NCI-H2171 treated with DMSO at 0.1 percent for 48 hours (cell line): ENCODE results near the gene ERICH4.
"Not testable (repeated sequence)": the region's sequence is repeated elsewhere in the genome, so short reads cannot be mapped to it uniquely, and the experiment has no call there.

Experiments used
- DNase-seq: peaks from one replicate; lab custom pipeline; 2025; lab: John Stamatoyannopoulos, UW

The ERICH4 gene

DNA sequence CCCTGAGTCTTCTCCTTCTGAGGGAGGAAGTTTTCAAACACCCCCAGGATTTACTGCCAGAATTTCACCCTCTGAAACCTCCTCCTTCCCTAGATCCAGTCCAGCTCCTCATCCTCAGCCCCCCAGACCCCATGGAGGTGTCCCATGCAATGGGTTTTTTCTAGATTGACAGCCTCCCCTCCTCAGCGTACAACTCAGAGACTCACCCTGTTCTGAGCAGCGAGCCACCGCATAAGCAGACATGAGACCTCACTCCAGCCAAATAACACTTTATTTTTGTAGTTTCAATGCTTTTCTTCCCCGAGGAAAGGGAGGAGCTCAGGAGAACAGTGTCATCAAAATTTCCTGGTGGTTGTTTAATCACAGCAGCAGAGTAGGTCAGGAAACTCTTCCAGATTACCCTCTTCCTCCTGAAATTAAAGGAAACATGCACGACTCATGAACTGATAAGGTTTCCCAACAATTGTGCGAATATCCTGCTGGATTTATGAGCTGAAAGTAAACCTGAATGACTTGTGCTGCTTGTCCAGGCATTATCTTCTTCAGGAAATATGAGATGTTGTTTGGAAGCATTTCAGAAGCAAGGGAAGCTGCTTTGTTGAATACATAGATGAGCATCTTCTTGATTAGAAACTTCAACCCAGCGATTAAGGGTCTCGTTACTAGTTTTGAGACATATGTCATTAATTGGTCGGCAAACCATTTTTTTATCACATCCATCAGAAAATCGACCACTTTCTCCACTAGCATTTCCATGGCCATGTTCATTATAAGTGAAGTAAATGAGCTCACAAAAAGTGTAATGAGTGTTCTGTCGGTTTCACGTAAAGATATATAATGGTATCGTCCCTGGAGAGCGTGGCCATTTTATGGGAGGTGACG is 36.2 kb downstream of the ERICH4 start:
- DNase-seq, result no peak

DNA sequence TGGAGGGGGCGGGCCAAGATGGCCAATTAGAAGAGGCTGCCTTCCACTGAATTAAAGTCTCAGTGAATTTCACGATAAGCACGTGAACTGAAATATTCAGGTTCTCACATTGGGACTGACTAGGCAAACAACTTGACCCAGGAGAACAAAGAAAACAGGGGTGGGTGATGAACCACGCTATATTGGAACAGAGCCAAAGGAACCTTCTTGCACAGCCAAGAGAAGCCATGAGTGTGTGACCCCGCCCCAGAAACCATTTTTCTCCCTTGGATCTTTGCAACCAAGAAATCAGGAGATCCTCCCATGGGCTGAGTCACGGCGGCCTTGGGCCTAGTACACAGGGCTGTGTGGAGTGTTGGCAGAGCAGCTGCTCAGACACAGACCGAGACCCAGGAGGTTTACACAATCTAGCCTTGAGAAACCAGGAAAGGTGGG is 36.8 kb downstream of the ERICH4 start:
- DNase-seq, result peak; percentile 0

DNA sequence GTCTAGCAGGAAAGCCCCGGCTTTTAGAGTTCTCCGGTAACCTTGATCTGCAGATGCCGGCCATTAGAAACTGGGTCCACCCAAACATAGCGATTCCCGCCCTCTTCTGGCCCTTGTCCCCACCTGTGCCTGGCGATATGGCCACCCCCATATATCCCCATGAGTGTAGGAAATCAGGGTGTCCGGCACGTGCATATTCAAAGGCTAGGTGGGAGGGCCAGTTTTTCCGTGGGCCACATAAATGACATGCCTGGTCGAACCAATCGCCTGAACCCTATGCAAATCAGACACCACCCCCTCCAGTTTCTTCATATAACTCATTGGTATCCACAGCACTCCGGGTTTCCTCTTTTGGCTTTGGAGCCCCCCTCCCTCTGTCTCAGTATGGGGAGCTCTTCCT is 37.4 kb downstream of the ERICH4 start:
- no peak for DNase-seq

DNA sequence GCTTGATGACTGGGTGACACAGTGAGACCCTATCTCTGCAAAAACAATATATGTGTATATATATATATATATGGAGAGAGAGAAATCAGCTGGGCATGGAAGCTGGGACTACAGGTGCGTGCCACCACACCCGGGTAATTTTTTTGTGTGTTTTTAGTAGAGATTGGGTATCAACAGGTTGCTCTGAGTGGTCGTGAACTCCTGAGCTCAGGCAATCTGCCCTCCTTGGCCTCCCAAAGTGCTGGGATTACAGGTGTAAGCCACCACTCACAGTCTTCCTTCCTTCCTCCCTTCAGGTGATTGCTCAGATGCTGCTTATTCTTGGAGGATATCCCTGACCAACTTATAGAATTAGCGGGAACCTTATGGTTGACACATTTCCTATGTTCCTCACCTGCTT is 41.9 kb downstream of the ERICH4 start:
- DNase-seq, result no peak

DNA sequence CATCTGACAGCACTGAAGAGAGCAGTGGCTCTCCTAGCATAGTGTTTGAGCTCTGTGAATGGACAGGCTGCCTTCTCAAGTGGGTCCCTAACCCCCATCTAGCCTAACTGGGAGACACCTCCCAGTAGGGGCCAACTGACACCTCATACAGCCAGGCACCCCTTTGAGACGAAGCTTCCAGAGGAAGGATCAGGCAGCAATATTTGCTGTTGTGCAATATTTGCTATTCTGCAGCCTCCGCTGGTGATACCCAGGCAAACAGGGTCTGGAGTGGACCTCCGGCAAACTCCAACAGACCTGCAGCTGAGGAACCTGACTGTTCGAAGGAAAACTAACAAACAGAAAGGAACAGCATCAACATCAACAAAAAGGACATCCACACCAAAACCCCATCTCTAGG is 44.0 kb downstream of the ERICH4 start:
- not testable (repeated sequence) for DNase-seq

DNA sequence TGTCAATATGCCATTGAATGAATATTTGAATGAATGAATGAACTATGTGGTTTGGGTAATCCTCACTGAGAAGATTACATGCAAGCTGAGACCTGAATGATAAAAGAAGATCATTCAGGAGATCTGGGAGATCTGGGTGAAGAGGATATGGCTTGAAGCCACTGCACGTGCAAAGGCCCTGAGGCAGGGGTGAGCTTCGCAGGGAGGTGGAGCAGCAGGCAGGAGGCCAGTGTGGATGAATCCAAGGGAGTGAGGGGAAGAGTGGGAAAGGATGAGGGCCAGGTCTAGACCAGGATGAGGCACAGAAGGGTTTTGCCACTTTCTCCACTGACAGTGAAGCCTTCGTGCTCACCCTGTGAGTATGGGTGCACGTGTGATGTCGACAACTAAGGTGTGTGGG is 49.9 kb downstream of the ERICH4 start:
- DNase-seq, result no peak
